ENCODE measurements around the gene EDNRA.

Gene EDNRA

DNA sequence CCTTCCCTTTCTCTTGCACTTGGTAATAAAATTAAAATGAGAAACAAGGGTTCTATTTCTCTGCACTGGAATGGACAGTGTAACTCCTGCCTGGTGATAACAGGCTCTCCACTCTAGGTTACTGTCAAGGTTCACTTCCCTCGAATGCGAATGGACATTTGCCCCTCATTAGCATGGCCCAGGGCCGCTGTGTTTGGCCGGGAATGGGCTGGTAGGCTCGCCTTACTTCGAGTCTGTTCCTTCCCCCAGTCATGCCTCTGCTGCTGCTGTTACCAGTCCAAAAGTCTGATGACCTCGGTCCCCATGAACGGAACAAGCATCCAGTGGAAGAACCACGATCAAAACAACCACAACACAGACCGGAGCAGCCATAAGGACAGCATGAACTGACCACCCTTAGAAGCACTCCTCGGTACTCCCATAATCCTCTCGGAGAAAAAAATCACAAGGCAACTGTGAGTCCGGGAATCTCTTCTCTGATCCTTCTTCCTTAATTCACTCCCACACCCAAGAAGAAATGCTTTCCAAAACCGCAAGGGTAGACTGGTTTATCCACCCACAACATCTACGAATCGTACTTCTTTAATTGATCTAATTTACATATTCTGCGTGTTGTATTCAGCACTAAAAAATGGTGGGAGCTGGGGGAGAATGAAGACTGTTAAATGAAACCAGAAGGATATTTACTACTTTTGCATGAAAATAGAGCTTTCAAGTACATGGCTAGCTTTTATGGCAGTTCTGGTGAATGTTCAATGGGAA lies 61.5 kb downstream of the EDNRA start:
- DNase-seq = no peak

DNA sequence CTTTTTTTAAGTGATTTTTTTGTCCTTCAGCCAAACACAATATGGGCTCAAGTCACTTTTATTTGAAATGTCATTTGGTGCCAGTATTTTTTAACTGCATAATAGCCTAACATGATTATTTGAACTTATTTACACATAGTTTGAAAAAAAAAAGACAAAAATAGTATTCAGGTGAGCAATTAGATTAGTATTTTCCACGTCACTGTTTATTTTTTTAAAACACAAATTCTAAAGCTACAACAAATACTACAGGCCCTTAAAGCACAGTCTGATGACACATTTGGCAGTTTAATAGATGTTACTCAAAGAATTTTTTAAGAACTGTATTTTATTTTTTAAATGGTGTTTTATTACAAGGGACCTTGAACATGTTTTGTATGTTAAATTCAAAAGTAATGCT lies 62.1 kb downstream of the EDNRA start:
- DNase-seq = no peak

DNA sequence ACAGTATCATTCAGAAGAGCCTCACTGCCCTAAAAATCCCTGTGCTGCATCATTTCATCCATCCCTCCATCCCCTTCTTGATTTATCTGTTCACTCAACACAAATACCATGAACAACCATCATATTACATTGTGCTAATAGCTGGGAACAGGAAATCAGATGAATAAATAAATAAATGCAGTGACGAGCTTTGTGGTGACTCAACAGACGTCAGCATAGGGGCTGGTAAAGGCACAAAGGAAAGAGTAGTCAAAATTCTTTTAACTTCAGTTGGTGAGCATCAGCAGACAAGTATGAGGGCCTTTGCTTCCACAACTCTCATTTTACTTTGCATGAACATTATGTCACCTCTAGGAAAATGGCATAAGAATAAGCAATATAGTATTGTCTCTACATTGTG lies 65.5 kb downstream of the EDNRA start:
- no peak for DNase-seq

DNA sequence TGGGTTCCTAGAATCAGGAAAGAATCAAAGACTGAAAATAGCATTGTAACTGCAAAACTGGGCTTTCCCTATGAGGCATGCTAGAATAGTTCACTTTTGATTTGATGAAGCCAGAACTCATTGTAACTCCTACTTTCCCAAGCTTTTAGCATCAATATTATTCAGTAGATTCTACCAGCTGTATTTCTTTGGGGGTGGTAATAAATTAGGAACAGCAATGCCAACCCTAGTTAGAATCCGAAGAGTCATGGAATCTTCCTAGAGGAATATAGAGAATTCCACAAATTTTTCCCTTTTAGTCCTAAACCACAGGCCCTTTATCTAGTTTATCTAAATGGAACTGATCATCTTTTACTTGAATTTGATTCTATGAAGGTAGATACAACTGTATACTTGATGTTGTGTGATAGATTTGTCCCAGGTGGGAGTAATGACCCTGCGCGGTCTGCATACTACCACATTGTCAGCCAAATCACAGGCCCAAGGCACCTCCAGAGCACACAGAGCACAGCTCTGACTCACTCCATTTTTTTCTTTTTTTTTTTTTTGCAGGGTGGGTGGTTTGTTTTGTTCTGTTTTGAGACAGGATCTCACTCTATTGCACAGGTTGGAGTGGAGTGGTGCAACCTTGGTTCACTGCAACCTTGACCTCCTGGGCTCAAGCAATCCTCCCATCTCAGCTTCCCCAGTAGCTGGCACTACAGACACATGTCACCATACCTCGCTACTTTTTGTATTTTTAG lies 66.6 kb downstream of the EDNRA start:
- no peak for DNase-seq

DNA sequence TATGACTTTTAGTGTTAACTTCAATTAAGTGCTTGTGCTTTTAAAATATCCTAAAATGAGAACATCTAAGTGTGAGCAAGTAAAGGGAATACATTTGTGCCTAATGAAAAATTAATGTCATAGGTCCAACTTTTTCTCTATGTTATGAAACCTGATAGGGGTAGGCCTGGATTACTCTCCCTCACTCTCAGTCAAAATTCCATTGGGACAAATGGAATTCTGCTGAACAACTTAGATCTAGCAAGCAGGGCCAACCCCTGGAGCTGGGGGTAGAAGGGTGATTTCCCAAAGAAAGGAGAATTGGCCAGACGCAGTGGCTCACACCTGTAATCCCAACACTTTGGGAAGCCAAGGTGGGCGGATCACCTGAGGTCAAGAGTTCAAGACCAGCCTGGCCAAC lies 67.4 kb downstream of the EDNRA start:
- DNase-seq = no peak

DNA sequence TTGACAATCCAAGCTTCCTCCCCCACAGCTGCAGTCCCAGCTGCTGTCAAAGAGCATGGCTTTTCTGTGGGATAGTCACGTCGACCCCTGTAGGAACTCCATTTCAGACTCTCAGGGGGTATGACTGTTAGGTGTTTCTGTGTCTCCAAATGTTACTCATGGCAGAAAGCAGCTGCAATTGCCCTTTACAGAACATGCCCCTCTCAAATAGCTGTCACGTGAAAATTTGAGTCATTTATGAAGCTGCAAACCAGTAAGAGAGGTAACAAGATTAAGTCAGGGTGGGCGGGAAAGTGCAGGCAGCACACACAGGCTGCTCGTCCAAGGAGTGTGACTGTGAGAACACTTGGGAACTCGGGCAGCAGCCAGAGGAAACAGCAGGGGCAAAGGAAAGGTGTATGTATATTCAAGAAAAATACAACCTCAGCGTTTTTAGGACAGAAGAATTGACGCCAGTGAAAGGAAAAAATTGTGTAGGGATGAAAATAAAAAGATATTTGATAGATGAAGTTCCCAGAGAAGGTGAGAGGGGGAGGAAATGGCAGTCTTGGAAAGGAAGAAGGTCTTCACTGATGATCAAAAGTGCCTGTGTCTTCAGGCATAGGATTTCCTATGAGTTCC lies 69.8 kb downstream of the EDNRA start:
- DNase-seq = no peak

DNA sequence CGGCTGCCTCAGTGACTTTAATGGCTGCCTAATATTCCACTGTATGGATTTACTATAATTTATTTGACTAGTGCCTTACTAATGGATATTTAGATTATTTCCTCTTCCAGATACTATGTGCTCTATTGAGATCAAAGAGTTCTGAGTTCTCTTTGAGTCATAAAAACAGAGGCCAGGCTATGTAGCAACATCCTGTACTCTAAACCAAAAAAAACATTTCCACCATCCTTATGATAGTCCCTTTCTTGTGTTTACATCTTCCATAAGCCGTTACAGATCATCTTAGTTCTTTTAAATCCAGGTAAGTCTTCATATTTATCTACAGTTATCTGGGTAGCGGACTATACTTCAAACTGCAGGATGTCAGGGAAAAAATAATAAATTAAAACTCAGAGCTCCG lies 79.7 kb downstream of the EDNRA start:
- DNase-seq = no peak

DNA sequence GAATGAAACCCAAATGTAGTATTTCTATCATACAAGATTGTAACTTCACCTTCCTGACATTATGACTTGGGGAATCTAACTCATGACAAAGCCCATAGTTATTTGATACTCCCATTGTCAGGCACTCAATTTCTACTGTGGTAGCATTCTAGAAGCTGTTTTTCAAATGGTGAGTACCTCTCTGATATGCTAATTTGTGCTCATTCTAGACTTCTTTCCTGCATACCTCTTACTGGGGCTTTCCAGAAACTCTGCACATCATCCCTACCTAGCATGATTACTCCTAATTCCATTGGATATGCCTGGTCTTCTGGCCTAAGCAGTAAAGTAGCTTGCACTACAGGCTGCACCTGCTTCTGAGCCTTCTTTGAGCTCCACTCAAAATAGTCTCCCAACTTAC lies 85.9 kb downstream of the EDNRA start:
- no peak for DNase-seq

DNA sequence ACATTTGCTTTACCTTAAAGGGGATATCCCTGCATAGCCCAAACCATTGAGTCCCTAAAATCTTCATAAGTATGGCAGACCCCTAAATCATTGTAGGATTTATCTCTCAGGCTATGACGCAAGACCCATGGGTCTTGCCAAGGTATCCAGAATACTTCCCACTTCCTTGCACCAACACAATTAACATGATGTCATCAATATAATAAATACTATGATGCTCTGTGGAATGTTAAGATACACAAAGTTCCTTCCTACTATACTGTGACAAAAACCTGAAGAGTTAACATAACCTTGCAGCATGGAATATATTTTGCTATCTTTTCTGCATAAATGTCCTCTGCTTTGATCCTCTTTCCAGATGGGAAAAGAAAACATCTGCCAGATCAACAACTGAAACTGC lies 86.4 kb downstream of the EDNRA start:
- no peak for DNase-seq

DNA sequence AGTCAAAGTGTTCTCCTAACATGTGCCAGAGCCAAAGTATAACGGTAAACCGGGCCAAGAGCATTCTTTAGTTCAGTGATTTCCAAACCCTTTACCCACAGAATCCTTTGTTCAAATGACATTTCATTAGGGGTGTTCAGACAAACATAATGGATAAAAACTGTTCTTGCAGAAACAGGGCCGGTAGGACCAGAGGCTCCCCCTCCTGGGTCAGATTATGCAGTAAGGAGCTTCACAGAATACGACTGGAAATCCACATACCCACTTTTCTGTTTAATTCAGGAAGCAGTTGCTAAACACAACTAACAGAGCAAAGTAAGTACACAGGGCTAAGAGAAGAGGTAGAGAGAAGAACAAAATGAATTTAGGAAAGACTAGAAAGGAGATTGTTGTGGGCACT lies 89.7 kb downstream of the EDNRA start:
- no peak for DNase-seq

DNA sequence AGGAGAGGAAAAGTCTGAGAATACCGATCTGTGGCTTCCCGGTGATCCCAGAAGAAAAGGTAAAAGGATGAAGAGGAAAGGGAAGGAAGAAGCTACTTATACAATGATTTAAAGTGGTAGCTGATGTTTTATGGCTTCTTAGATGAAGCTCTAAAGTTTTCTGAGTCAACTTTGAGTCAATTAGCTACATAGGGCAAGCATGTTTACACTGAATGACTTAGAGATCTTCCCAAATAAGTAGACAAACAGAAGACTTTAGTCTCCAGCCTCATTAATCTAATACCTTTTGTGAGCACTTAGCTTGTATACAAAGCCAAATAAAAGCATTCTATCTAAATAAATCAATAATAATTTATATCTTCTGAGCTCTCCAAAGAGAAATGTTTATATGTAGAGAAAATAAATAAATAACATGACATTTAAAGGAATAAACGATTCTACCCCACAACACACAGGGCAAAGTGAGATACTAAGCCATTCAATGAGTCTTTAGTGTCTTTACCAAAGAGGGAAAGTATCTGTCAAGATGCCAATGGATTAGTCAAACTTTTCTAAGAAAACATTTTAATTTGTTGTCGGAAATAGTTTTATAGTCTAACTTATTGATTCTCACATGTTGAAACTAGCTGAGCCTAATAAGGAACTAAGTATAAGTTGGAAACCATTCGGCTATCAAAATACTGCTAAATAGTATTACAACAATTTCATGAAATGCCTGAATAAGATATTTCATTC lies 90.3 kb downstream of the EDNRA start:
- no peak for DNase-seq

DNA sequence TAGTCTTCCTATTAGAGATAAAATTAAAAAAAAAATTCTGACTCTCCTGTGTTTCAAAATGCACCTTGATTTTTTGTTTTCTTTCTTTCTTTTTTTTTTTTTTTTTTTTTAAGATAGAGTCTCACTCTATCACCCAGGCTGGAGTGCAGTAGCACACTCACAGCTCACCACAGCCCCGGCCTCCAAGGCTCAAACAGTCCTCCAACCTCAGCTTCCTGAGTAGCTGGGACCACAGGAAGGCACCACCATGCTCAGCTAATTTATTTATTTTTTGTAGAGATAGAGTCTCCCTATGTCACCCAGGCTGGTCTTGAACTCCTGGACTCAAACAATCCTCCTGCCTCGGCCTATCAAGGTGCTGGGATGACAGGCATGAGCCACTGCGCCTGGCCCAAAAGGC lies 95.2 kb downstream of the EDNRA start:
- DNase-seq = no peak

DNA sequence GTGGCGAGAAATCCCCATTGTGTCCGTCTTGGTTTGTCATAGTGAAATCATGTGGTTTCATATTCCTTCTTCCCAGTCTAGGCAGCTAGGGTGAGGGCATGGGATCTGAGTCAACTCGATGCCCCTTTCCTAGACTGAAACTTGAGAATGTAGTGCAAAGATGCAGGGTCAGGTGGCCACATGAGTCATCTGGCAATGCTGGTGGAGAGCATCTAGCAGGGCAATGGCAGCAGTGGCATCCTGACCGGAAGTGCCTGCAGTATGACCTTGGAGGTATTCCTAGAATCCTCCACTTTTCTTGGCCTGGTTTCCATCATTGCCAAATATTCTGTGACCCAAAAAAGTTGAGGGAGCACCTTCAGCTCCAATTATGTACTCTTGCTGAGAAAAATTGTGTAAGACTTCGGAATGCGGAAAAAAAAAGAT lies 97.2 kb downstream of the EDNRA start:
- DNase-seq = no peak

DNA sequence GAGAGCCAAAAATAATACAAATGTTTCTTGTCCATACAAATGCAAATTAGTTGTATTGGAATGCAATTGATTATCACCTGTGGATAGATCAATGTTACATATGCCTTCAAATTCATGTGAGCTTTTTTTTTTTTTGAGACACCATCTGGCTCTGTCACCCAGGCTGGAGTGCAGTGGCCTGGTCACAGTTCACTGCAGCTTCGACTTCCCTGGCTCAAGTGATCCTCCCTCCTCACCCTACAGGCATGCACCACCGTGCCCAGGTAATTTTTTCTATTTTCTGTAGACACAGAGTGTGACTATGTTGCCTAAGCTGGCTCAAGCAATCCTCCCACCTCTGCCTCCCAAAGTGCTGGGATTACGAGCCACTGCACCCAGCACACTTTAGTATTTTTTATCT lies 97.7 kb downstream of the EDNRA start:
- no peak for DNase-seq

DNA sequence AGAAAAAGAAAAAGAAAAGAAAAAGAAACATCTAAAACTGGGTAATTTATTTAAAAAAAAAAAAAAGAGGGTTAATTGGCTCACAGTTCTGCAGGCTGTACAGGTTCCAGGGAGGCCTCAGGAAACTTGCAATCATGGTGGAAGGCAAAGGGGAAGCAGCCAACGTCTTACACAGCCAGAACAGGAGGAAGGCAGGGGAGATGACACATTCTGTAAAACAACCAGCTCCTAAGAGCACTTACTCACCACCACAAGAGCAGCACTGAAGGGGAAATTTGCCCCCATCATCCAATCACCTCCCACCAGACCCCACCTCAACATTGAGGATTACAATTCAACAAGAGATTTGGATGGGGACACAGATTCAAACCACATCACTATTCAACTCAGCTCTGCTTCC lies 99.5 kb downstream of the EDNRA start:
- DNase-seq = no peak

DNA sequence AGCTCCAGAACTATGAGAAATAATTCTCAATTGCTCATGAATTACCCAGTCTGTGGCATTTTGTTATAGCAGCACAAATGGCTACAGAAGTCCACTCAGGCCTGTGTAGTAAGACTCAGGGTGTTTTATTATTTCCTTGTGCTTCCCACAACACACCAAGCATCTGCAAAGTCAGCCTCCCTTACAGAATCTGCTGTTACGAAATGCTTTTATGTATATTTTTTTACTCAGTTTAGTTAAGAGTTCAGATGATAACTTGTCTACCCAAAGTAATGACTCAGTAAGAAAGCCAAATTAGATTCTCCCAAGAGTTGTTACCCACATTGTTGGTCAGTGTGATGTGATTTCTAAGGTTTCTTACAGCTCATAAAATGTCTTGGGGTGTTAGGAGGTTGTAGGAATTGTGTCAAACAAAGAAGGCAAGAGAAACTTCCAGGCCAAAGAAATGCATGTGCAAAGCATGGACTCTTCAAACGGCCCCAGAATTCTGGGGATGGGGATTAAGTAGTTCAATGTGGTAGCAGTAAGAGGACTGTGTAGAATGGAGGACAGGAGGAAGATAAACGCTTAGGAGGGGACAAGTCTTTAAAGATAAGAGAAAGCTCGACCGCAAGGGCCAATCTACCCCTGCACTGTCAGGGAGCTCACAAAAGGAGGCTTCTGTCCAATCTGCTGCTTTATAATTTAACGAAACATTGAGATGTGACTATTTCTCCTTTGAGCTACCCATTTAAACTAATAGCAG lies 100.9 kb downstream of the EDNRA start:
- no peak for DNase-seq

DNA sequence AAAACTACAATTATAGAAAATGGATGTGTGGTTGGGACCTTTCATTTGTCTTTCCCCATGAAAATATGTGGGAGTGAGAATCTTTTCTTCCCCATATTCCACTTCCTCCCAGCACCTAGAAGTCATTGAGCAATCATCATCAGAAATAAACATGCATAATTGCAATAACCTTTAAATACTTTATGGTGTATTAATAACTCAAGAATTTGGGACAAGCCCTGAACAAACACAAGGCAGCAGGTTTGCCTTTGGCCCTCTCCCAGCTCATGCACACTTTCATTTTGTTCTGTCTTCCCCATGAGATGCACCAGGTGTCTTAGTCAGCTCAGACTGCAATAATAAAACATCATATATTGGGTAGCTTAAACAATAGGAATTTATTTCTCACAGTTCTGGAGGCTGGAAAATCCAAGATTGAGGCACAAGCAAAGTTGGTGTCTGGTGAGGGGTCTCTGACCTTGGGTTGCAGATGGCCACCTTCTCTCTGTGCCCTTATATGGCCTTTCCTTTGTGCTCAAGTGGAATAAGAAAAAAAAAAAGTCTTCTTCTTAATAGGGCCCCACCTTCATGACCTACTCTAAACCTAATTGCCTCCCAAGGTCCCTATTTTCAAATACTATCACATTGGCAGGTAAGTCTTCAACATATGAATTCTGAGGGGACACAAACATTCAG lies 101.6 kb downstream of the EDNRA start:
- DNase-seq = no peak

DNA sequence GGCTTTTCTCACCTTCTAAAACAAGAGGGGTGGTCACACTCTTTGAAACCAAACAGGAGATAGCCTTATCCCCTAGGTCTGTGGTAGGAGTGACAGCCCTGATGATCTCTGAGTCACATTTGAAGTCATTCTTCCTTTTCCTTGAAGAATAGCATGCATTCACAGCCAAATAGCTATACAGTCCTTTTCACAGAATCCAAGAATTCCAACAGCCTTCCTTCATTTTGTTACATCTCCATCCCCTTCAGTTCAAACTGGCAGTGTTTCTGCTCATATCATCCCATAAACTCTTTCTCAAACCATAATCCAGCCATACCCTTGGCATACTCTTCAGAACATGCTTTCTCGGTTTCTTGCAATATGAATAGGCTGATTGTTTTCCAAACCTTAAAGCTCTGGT lies 103.0 kb downstream of the EDNRA start:
- no peak for DNase-seq

DNA sequence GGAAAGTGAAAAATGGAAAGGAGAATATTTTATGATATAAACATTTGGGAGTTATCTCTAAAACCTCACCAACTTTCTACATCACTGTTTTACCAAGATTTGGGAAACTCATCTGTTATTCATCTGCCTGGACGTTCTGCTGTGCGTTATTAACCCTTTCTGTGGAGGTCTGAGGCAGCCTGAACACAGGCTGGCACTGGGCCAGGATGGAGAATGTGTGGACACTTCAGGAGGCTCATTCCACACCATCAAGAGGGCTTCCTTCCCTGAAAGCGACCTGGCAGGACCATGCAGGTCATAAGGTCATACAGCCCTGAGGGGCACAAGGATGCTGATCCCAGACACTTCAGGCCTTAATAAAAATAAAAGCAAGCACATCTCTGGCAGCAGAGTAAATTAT lies 105.1 kb downstream of the EDNRA start:
- no peak for DNase-seq

DNA sequence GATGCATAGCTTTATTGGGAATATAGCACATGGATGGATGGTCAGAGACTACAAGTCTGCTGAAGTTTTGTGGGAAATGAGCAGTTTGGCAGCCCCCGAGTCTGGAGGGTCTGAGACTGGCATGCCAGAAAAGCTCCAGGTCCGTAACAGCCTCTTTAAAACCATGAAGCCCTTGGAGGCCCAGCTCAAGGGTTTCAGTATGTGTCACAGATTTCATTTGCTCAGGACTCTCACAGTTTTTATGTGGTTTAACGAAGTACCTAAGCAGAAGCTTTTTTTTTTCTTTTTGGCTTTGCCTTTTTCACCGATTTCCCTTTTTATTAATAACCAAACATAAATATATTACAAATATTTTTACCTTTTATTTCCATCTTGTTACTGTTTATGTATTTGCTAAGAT lies 105.7 kb downstream of the EDNRA start:
- DNase-seq = no peak

DNA sequence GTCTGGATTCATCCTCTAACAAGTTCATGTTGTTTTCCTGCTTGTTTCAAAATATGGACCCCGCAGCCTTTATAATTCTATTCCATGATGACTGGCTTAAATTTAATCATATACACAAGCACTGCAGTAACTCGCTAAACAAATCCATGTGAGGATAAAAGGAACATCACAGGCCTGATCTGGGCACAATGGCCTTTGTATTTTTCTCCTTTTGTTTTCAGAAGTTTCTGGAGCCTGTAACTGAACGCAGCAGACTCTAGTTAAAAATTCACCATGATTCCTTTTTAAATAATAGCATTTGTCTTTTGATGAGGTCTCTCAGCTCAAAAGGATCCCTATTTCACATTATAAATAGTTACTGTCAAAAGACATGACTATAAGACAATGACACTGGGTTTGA lies 106.1 kb downstream of the EDNRA start:
- no peak for DNase-seq

DNA sequence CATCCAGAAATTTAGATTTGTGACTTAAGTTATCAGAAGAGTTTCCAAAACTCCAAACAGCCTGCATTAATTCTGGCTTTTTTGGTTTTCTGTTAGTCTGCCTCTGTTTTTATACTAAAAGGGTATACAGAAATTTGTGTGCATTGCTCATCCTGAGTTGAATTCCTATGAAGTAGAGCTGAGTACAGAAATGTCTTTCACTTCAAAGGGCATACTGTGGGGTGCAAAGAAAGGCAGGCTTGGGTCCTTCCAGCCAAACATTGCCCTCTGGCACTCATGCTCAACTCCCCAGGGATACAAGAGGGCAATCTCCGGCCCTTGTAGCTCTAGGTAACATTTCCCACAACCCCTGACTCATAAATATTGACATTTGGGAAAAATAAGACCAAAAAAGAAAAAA lies 108.7 kb downstream of the EDNRA start:
- no peak for DNase-seq

Data from stimulated activated CD4-positive, alpha-beta T cell treated with anti-CD3 and anti-CD28 coated beads, Interleukin-15, amount 100 ng/mL, for 24 hours (primary cell).